PC-3 (cell line): ENCODE measurements around the gene POLR2E.

ENCODE experiments used
- EZH2 ChIP-seq: fragments of 300-600 bp; sonication (generic); IDR thresholded peaks from one replicate; pipeline ENCODE4 v1.6.1; 2017; ENCODE audit warnings: antibody characterized with exemption, mild to moderate bottlenecking, low read length; ENCODE audit not compliant: unreplicated experiment
- EZH2phosphoT487 ChIP-seq: fragments of 300-600 bp; sonication (generic); IDR thresholded peaks from 2 replicates; pipeline ENCODE4 v1.6.1; 2018; ENCODE audit warnings: mild to moderate bottlenecking, antibody characterized with exemption, low read length, borderline replicate concordance
- TF ChIP-seq, protein P1 (sequence below): fragments of 300-600 bp; sonication (generic); conservative IDR thresholded peaks from 2 replicates; pipeline ENCODE4 v1.5.1; 2017; ENCODE audit warnings: antibody characterized with exemption, low read depth, mild to moderate bottlenecking, low read length

DNA sequence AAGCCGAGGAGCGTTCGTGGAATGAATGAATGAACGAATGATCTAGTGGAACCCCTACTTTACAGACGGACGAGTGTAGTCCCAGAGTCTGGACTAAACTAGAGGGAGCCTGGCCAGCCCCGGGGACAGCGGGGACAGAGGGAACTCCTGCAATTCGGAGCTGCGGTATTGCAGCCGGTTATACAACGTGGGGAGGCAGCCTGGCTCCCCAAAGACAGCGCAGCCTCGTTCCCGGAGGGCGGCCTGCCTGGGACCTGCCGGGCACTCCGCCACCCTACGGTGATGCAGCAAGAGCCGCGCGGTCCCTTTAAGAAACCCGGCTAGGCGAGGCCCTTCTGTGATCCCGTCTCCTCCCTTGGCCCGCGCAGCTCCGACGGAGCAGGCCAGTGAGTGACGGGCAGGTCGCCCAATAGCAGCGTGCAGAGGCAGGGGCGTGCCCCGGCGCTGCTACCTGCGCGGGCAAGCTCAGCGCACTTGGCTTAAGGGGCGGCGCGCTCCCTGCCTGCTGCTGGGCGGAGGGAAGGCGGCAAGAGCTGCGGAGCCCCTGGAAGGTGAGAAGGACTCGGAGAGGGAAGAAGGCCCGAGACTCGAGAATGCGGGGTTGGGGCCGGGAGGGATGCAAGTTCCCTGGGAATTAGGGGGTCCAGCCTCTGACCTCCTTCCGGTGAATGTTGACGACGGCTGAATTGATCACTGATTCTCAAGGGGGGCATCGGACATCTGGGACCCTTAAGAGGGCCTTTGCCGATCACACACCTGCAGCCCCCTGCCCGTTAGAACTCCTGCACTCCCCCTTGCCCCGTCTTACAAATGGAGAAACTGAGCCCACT, 55.3 kb downstream of the POLR2E start, which contains the start of gene ABCA7:
- TF ChIP-seq, protein P1, sequence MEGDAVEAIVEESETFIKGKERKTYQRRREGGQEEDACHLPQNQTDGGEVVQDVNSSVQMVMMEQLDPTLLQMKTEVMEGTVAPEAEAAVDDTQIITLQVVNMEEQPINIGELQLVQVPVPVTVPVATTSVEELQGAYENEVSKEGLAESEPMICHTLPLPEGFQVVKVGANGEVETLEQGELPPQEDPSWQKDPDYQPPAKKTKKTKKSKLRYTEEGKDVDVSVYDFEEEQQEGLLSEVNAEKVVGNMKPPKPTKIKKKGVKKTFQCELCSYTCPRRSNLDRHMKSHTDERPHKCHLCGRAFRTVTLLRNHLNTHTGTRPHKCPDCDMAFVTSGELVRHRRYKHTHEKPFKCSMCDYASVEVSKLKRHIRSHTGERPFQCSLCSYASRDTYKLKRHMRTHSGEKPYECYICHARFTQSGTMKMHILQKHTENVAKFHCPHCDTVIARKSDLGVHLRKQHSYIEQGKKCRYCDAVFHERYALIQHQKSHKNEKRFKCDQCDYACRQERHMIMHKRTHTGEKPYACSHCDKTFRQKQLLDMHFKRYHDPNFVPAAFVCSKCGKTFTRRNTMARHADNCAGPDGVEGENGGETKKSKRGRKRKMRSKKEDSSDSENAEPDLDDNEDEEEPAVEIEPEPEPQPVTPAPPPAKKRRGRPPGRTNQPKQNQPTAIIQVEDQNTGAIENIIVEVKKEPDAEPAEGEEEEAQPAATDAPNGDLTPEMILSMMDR = no peak
- no peak for TF ChIP-seq EZH2phosphoT487
- no peak for TF ChIP-seq EZH2
